K562 (cell line): ENCODE data around the gene ZNF692. TPM values are rescaled to one million over a fixed set of nuclear protein-coding genes. Genes with fewer than 3 reads are reported as not detected.

ENCODE experiments used
- ATAC-seq: fragments of 200-7000 bp; cut with Tn5 transposase; 3 replicates; pipeline ENCODE4 v1.9.1; 2020; ENCODE audit warnings: moderate library complexity
- BruUV-seq: library from RNA; stranded (reverse); fragments of 400-500 nt; replicated peaks from 2 replicates; lab custom pipeline; 2021; lab: Mats Ljungman, UMichigan
- CTCF ChIA-PET: fragments of 300-600 bp; formaldehyde crosslinking; extraction: SDS; loops from one replicate; lab custom pipeline; 2021; ENCODE audit warnings: low intra/inter-chr PET ratio; lab: Yijun Ruan, JAX
- POLR2A ChIA-PET: fragments of 300-600, 350-650 bp; sonication (Branson Sonifier 250); formaldehyde crosslinking; extraction: SDS; loops from one replicate; lab custom pipeline; 2021; ENCODE audit warnings: antibody characterized with exemption, inconsistent platforms; lab: Yijun Ruan, JAX
- DNase-seq, 4 experiments: peaks; one replicate each; pipeline versions ENCODE4 v3.0.0 to v3.0.0-alpha.2; 2011 to 2018; ENCODE audit warnings: low spot score in 3 of 4, mixed read lengths in 3 of 4; ENCODE audit errors: extremely low read depth in 1 of 4
- FAIRE-seq: peaks from 2 replicates; lab custom pipeline; 2011; peaks lifted over from hg19 to GRCh38; lab: Jason Lieb, UNC
- H2AFZ ChIP-seq: 2 replicates; pipeline ENCODE4 v1.6.0; 2011; ENCODE audit warnings: low read depth, low read length, control low read depth, inconsistent platforms
- H3K27ac ChIP-seq: fragments of 200-600 bp; 3 replicates; pipeline ENCODE4 v1.8.0; 2011; ENCODE audit warnings: low read depth, mild to moderate bottlenecking, control low read depth, inconsistent platforms, low read length, moderate library complexity, mixed read lengths; ENCODE audit errors: extremely low read depth
- H3K27me3 ChIP-seq, 2 experiments: fragments of 300-600 bp in 1 of 2; 2 replicates in 1 of 2; 3 replicates in 1 of 2; pipeline versions ENCODE4 v1.6.0 to v1.8.0; 2011; ENCODE audit warnings: inconsistent platforms in 2 of 2, low read length in 2 of 2, mild to moderate bottlenecking in 1 of 2, mixed read lengths in 1 of 2, moderate library complexity in 1 of 2; ENCODE audit not compliant: control insufficient read depth in 2 of 2, insufficient read depth in 2 of 2
- H3K36me3 ChIP-seq: fragments of 300-600 bp; 3 replicates; pipeline ENCODE4 v1.8.0; 2011; ENCODE audit warnings: mild to moderate bottlenecking, low read length, inconsistent platforms; ENCODE audit not compliant: control insufficient read depth, insufficient read depth
- H3K4me1 ChIP-seq, 2 experiments: fragments of 200-600 bp in 1 of 2; replicated peaks in 1 of 2; 2 replicates in 1 of 2; 3 replicates in 1 of 2; pipeline versions ENCODE4 v1.5.1 to v1.8.0; 2011; ENCODE audit warnings: inconsistent platforms in 2 of 2, low read length in 2 of 2, mild to moderate bottlenecking in 1 of 2, mixed read lengths in 1 of 2, moderate library complexity in 1 of 2; ENCODE audit not compliant: control insufficient read depth in 2 of 2, insufficient read depth in 2 of 2
- H3K4me2 ChIP-seq: 2 replicates; pipeline ENCODE4 v1.6.1; 2011; ENCODE audit warnings: low read length, control low read depth, inconsistent platforms, mixed read lengths; ENCODE audit not compliant: insufficient read depth
- H3K4me3 ChIP-seq: fragments of 200-600 bp; sonication (generic), shearing (Covaris generic); 2 replicates; pipeline ENCODE4 v1.5.1; 2016; ENCODE audit warnings: control low read depth, inconsistent platforms
- H3K79me2 ChIP-seq: fragments of 200-600 bp; 3 replicates; pipeline ENCODE4 v1.8.0; 2011; ENCODE audit warnings: low read length, inconsistent platforms; ENCODE audit not compliant: control insufficient read depth, insufficient read depth
- H3K9ac ChIP-seq, 2 experiments: 2 replicates each; pipeline versions ENCODE4 v1.6.0 to v1.6.1; 2011; ENCODE audit warnings: low read depth in 2 of 2, low read length in 2 of 2, control low read depth in 1 of 2, inconsistent platforms in 1 of 2, mild to moderate bottlenecking in 1 of 2, mixed read lengths in 1 of 2; ENCODE audit not compliant: insufficient read depth in 1 of 2
- H3K9me1 ChIP-seq: one replicate; pipeline ENCODE4 v1.6.0; 2011; ENCODE audit warnings: inconsistent platforms, mild to moderate bottlenecking, low read length, moderate library complexity; ENCODE audit not compliant: control insufficient read depth, insufficient read depth
- H3K9me3 ChIP-seq: replicated peaks from 2 replicates; pipeline ENCODE4 v1.5.1; 2011; ENCODE audit warnings: low read depth, low read length, inconsistent platforms; ENCODE audit not compliant: control insufficient read depth, insufficient read depth
- H4K20me1 ChIP-seq: replicated peaks from 2 replicates; pipeline ENCODE4 v1.6.1; 2011; ENCODE audit warnings: low read length, inconsistent platforms, mixed read lengths; ENCODE audit not compliant: control insufficient read depth, insufficient read depth
- MTA3 ChIP-seq: fragments of 450-650 bp; formaldehyde crosslinking; IDR thresholded peaks from 2 replicates; pipeline ENCODE4 v1.6.1; 2017; ENCODE audit warnings: mild to moderate bottlenecking, borderline replicate concordance
- NBN ChIP-seq: fragments of 450-650 bp; IDR thresholded peaks from 2 replicates; pipeline ENCODE4 v1.6.1; 2016; ENCODE audit warnings: low read depth, mild to moderate bottlenecking
- WGBS: fragments of 100-300 bp; shearing (Covaris generic); methylation state at CpG from one replicate; pipeline ENCODE4 v1.1.6; 2016; ENCODE audit warnings: low coverage, mixed read lengths; ENCODE audit not compliant: insufficient coverage; ENCODE audit errors: missing lambda C conversion rate; 5-methylcytosine and 5-hydroxymethylcytosine counted together
- in situ Hi-C: fragments of 300-500 bp; cut with MboI; formaldehyde crosslinking; loops from 4 replicates; pipeline ENCODE4 v1.15.0; 2018; ENCODE audit warnings: inconsistent platforms, mixed read lengths
- intact Hi-C: fragments of 100-400 bp; cut with micrococcal nuclease; formaldehyde crosslinking; loops from 2 replicates; pipeline ENCODE4 v1.14.2; 2022
- polyA plus RNA-seq, 8 experiments: library from polyadenylated mRNA; depleted of rRNA in 4 of 8; stranded (reverse) in 5 of 8; unstranded in 3 of 8; fragments of >200 nt; fragmentation: Nextera tagmentation in 2 of 8; fragmentation: Illumina TruSeq in 1 of 8; extraction: Ambion mirVana in 2 of 8; extraction: Trizol in 1 of 8; gene quantifications; 2 replicates each; pipeline versions ENCODE4 v1.2.1 to v1.2.3, GENCODE V29; 2011 to 2014; ENCODE audit warnings: inconsistent platforms in 1 of 8, missing spikeins in 1 of 8
- total RNA-seq, 7 experiments: library from RNA; depleted of rRNA in 6 of 7; stranded (reverse); fragments of >200 nt in 6 of 7; fragmentation: Illumina TruSeq in 2 of 7; extraction: Trizol in 2 of 7; gene quantifications; 2 replicates each; pipeline versions ENCODE4 v1.2.1 to v1.2.3, GENCODE V29; 2011 to 2021; ENCODE audit warnings: low replicate concordance in 1 of 7
- TF ChIP-seq, protein P1 (sequence below): fragments of 450-650 bp; IDR thresholded peaks from 2 replicates; pipeline ENCODE4 v1.6.1; 2018; ENCODE audit not compliant: partially characterized antibody

Gene ZNF692
- total and polyA plus RNA-seq, 9 of the 15 experiments (the other 6 are each of a cell fraction or from before 2014, with no cell fraction given), result 8.4 to 143 (median 55.9) TPM

DNA sequence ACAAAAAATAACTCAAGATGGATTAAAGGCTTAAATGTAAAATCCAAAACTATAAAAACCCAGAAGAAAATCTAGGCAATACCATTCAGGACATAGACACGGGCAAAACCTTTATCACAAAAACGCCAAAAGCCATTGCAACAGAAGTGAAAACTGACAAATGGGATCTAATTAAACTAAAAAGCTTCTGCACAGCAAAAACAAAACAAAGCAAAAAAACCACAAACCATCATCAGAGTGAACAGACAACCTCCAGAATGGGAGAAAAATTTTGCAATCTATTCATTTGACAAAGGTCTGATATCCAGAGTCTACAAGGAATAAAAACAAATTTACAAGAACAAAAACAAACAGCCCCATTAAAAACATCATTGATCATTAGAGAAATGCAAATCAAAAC, 42.7 kb upstream of the ZNF692 start:
- no peaks in the 10 kb centered on the region for H3K9me3 ChIP-seq
- no peak overlapping the region for H3K4me2 ChIP-seq
- H3K27me3 ChIP-seq, result no peaks in the 10 kb centered on the region
- no peak for ATAC-seq
- no peak overlapping the region for H3K27ac ChIP-seq
- H3K36me3 ChIP-seq, result no peaks in the 10 kb centered on the region
- H3K9me1 ChIP-seq, result no peaks in the 10 kb centered on the region
- intact Hi-C loops, result no loop called here
- no peak overlapping the region for H3K9ac ChIP-seq
- ChIA-PET POLR2A (interaction anchor here (1.2 kb wide), 1 partner anchor 9 kb away, joined by 5 read pairs; no protein-coding TSS in a partner anchor), CTCF (no interaction called here)
- H3K4me1 ChIP-seq, result peaks cover 21 to 23% of the 10 kb centered on the region in 2 experiments; a peak in 4 of 5 replicates
- no TSS peak for BruUV-seq
- no peaks in the 10 kb centered on the region for H4K20me1 ChIP-seq
- no peak overlapping the region for H2AFZ ChIP-seq
- H3K4me3 ChIP-seq, result no peak overlapping the region
- TF ChIP-seq MTA3, result no peak
- TF ChIP-seq, protein P1, sequence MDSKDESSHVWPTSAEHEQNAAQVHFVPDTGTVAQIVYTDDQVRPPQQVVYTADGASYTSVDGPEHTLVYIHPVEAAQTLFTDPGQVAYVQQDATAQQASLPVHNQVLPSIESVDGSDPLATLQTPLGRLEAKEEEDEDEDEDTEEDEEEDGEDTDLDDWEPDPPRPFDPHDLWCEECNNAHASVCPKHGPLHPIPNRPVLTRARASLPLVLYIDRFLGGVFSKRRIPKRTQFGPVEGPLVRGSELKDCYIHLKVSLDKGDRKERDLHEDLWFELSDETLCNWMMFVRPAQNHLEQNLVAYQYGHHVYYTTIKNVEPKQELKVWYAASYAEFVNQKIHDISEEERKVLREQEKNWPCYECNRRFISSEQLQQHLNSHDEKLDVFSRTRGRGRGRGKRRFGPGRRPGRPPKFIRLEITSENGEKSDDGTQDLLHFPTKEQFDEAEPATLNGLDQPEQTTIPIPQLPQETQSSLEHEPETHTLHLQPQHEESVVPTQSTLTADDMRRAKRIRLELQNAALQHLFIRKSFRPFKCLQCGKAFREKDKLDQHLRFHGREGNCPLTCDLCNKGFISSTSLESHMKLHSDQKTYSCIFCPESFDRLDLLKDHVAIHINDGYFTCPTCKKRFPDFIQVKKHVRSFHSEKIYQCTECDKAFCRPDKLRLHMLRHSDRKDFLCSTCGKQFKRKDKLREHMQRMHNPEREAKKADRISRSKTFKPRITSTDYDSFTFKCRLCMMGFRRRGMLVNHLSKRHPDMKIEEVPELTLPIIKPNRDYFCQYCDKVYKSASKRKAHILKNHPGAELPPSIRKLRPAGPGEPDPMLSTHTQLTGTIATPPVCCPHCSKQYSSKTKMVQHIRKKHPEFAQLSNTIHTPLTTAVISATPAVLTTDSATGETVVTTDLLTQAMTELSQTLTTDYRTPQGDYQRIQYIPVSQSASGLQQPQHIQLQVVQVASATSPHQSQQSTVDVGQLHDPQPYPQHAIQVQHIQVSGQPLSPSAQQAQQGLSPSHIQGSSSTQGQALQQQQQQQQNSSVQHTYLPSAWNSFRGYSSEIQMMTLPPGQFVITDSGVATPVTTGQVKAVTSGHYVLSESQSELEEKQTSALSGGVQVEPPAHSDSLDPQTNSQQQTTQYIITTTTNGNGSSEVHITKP, result peak; percentile 14
- TF ChIP-seq NBN, result peak; percentile 70; the same call in 1 of the 2 replicates
- H3K79me2 ChIP-seq, result peaks cover 11% of the 10 kb centered on the region; the same call in 2 of the 3 replicates
- no peak for FAIRE-seq
- DNase-seq, result no peak
- WGBS, result 9% methylated on average over 2 of the region's 2 CpGs
- in situ Hi-C loops, result no loop called here
